ENCODE measurements around the gene DNAJC6. TPM values are rescaled to one million over a fixed set of nuclear protein-coding genes. Genes with fewer than 3 reads are reported as not detected.

DNAJC6 gene
- total RNA-seq, 6 experiments from 2014 or later: 13.5 to 17.7 (median 15.3) TPM

DNA sequence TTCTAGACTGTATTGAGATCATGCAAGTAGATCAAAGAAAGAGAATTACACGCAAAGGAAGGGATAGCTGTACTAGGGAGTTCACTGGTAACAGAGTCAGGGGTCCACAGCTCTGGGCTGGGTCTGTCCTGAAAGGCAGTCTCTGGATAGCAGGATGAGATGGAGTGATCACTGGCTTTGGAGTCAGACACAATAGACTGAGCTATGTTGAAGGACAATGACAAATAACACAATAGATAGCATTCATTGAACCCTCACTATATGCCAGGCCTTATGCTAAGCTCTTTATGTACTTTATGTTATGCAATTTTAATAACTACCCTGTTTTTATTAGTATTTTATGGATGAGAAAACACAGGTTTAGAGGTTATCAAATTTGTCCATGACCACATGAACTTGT, 10.0 kb upstream of the DNAJC6 start:
- DNase-seq: no peak
- no peak overlapping the region for H3K27ac Mint-ChIP-seq
- TF ChIP-seq, protein P1, sequence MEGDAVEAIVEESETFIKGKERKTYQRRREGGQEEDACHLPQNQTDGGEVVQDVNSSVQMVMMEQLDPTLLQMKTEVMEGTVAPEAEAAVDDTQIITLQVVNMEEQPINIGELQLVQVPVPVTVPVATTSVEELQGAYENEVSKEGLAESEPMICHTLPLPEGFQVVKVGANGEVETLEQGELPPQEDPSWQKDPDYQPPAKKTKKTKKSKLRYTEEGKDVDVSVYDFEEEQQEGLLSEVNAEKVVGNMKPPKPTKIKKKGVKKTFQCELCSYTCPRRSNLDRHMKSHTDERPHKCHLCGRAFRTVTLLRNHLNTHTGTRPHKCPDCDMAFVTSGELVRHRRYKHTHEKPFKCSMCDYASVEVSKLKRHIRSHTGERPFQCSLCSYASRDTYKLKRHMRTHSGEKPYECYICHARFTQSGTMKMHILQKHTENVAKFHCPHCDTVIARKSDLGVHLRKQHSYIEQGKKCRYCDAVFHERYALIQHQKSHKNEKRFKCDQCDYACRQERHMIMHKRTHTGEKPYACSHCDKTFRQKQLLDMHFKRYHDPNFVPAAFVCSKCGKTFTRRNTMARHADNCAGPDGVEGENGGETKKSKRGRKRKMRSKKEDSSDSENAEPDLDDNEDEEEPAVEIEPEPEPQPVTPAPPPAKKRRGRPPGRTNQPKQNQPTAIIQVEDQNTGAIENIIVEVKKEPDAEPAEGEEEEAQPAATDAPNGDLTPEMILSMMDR (IDR thresholded peaks at IDR 0.05): no peak
- no peak overlapping the region for H3K4me3 Mint-ChIP-seq
- no peaks in the 10 kb centered on the region for H3K4me1 Mint-ChIP-seq (ENCODE audit: low read depth)
- no peaks in the 10 kb centered on the region for H3K9me3 Mint-ChIP-seq
- H3K36me3 Mint-ChIP-seq (ENCODE audit: low read depth): no peaks in the 10 kb centered on the region
- H3K27me3 Mint-ChIP-seq (ENCODE audit: insufficient read depth): no peaks in the 10 kb centered on the region; the same call in 1 of the 2 replicates

DNA sequence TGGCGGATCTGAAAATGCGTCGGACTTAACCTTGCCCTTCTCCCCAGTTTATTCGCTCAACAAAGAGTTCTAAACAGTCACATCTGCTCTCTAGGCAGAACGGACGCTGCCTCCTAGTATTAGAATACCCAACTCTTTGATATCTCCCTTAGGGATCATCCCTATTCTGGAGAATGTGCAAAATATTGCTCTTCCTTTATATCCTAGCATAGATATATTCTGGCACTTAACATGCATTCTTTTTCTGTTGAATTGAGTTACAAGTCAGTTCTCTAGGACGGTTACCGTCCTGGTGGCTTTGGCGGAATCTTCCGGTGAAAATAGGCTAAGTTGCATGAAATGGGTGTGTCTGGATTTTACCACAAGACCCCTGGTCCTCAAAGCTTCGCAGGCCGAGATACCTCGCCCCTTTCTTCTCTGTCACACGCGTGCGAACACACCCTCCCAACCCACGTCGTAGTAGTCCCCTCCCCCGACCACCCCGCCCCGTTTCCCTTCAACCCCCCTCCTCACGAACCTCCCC, 501 bp upstream of the DNAJC6 start:
- TF ChIP-seq, protein P1 (IDR thresholded peaks at IDR 0.05): no peak
- H3K36me3 Mint-ChIP-seq (ENCODE audit: low read depth): no peaks in the 10 kb centered on the region
- no peak for DNase-seq
- H3K9me3 Mint-ChIP-seq: no peaks in the 10 kb centered on the region
- H3K27me3 Mint-ChIP-seq (ENCODE audit: insufficient read depth): peaks cover 1% of the 10 kb centered on the region; the same call in 1 of the 2 replicates
- peaks cover 19% of the 10 kb centered on the region for H3K4me1 Mint-ChIP-seq (ENCODE audit: low read depth)
- no peak overlapping the region for H3K27ac Mint-ChIP-seq
- H3K4me3 Mint-ChIP-seq: peak overlapping the region; percentile 96

DNA sequence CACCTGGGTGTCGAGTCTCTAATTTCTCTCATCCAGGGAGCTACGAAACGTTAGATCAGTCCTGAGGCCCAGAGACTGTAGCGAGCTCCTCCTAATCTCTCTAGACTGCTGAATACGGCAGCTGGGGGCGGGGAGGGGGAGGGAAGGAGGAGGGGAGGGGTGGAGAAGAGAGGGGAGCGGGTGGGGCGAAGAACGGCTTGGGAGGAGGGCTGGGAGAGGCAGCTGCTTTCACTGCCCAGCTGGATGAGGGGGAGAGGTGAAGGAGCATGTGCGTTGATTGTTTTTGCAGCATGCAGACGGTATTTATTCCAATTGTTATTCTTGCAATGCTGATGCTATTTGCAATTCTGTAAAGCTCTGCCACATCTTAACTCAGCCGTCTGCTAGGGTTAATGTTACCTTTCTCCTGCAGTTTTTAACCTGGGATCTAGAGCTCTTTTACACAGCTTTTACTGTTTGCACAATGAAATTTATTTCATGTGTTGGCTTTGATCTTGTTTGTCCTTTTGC, 790 bp downstream of the DNAJC6 start:
- no peak for DNase-seq
- TF ChIP-seq, protein P1 (IDR thresholded peaks at IDR 0.05): no peak
- Mint-ChIP-seq H3K36me3 (ENCODE audit: low read depth) (no peaks in the 10 kb centered on the region), H3K27me3 (ENCODE audit: insufficient read depth) (peaks cover 1% of the 10 kb centered on the region; the same call in 1 of the 2 replicates), H3K27ac (no peak overlapping the region), H3K4me1 (ENCODE audit: low read depth) (peaks cover 19% of the 10 kb centered on the region), H3K9me3 (no peaks in the 10 kb centered on the region), H3K4me3 (peak overlapping the region; percentile 96; the same call in 1 of the 2 replicates)

DNA sequence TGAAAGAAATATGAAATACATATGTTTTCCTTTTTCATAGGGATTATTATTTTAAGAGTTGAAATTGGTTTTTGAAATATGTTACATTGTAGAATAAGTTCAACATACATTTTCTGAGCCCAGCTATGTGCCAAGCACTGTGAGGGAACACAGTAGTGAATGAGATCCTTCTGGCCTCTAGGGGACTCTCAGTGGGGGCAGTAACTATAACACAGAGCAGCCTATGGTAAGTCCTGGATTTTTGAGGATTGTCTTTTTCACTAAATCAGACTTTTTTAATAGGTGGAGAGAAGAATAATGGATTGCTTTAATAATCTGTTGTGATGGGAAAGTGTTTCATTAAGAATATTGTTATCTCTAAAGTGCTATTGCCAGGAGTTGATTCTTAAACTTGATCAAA, 2.4 kb downstream of the DNAJC6 start:
- TF ChIP-seq, protein P1 (IDR thresholded peaks at IDR 0.05): no peak
- Mint-ChIP-seq H3K27me3 (ENCODE audit: insufficient read depth) (no peaks in the 10 kb centered on the region), H3K4me3 (no peak overlapping the region), H3K4me1 (ENCODE audit: low read depth) (peaks cover 19% of the 10 kb centered on the region), H3K27ac (no peak overlapping the region), H3K36me3 (ENCODE audit: low read depth) (no peaks in the 10 kb centered on the region), H3K9me3 (no peaks in the 10 kb centered on the region)
- DNase-seq: no peak

DNA sequence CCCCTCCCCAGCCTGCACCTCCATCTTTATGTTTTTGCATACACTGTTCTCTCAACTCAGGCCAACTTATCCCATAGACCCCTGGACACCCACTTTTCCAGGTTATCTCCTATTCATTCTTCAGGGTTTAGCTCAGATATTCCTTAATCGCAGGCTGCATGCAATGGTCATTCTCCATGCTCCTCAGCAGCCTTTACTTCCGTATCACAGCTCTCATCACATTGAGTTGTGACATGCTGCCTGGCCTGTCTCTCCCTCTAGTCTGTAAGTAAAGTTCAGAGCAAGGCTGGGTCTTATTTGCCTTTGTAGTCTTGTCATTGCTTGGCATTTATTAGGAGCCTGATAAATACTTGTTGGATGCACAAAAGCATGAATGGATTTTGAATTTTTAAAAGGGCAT, 6.9 kb downstream of the DNAJC6 start:
- H3K27me3 Mint-ChIP-seq (ENCODE audit: insufficient read depth): peaks cover 2% of the 10 kb centered on the region
- no peak overlapping the region for H3K4me3 Mint-ChIP-seq
- no peak overlapping the region for H3K27ac Mint-ChIP-seq
- TF ChIP-seq, protein P1 (IDR thresholded peaks at IDR 0.05): no peak
- H3K9me3 Mint-ChIP-seq: no peaks in the 10 kb centered on the region
- peaks cover 10% of the 10 kb centered on the region; the same call in 1 of the 2 replicates for H3K4me1 Mint-ChIP-seq (ENCODE audit: low read depth)
- no peak for DNase-seq
- H3K36me3 Mint-ChIP-seq (ENCODE audit: low read depth): peaks cover 4% of the 10 kb centered on the region; the same call in 1 of the 2 replicates
